HepG2 (cell line): Measurements from ENCODE around the gene ASAP2.

Experiments
- CTCF ChIP-seq: sonication (generic); formaldehyde crosslinking; IDR thresholded peaks from 2 replicates; pipeline ENCODE4 v1.5.0; 2020; ENCODE audit warnings: mild to moderate bottlenecking, missing genetic modification reagents, moderate library complexity
- HNRNPK ChIP-seq: fragments of 200-400 bp; formaldehyde crosslinking; IDR thresholded peaks from 2 replicates; pipeline ENCODE4 v1.6.1; 2018; ENCODE audit warnings: low read length, low read depth, moderate library complexity, mild to moderate bottlenecking; ENCODE audit not compliant: poor library complexity, severe bottlenecking
- KMT2B ChIP-seq: IDR thresholded peaks from 2 replicates; pipeline ENCODE4 v1.6.1; 2016; ENCODE audit warnings: missing genetic modification reagents, missing compliant biosample characterization
- MAX ChIP-seq: IDR thresholded peaks from 2 replicates; pipeline ENCODE4 v1.6.1; 2012; ENCODE audit warnings: inconsistent platforms
- MLX ChIP-seq: IDR thresholded peaks from 2 replicates; pipeline ENCODE4 v1.6.1; 2016
- PCBP1 ChIP-seq: fragments of 200-400 bp; formaldehyde crosslinking; IDR thresholded peaks from 2 replicates; pipeline ENCODE4 v1.6.1; 2017; ENCODE audit warnings: mild to moderate bottlenecking, low read depth, low read length, borderline replicate concordance
- POLR2A ChIP-seq, 2 experiments: IDR thresholded peaks; 2 replicates each; pipeline ENCODE4 v1.6.1; 2011; ENCODE audit warnings: low read depth in 2 of 2, low read length in 2 of 2, mild to moderate bottlenecking in 1 of 2, moderate library complexity in 1 of 2; ENCODE audit not compliant: insufficient read depth in 1 of 2
- RBFOX2 ChIP-seq: fragments of 200-400 bp; formaldehyde crosslinking; IDR thresholded peaks from 2 replicates; pipeline ENCODE4 v1.6.1; 2017; ENCODE audit warnings: low read depth, mild to moderate bottlenecking, low read length
- SIX1 ChIP-seq: sonication (generic); formaldehyde crosslinking; IDR thresholded peaks from 2 replicates; pipeline ENCODE4 v1.4.0; 2020; ENCODE audit warnings: missing genetic modification reagents, borderline replicate concordance
- TAF1 ChIP-seq: sonication (generic); formaldehyde crosslinking; IDR thresholded peaks from 2 replicates; pipeline ENCODE4 v1.4.0; 2020; ENCODE audit warnings: missing genetic modification reagents
- ZBTB14 ChIP-seq: sonication (generic); formaldehyde crosslinking; IDR thresholded peaks from 2 replicates; pipeline ENCODE4 v1.4.0; 2020; ENCODE audit warnings: missing genetic modification reagents
- ZNF12 ChIP-seq: sonication (generic); formaldehyde crosslinking; IDR thresholded peaks from 2 replicates; pipeline ENCODE4 v1.5.0; 2020; ENCODE audit warnings: missing genetic modification reagents
- ZNF263 ChIP-seq: sonication (generic); formaldehyde crosslinking; IDR thresholded peaks from 2 replicates; pipeline ENCODE4 v1.4.0; 2020; ENCODE audit warnings: missing genetic modification reagents

GRCh38 chr2:9276074-9276473, 69.5 kb downstream of the ASAP2 start:
- TF ChIP-seq RBFOX2: no peak
- TF ChIP-seq ZNF263 (CRISPR knock-in tag): no peak
- TF ChIP-seq SIX1 (CRISPR knock-in tag): no peak
- TF ChIP-seq POLR2A (IDR thresholded peaks at IDR 0.05; ENCODE audit: insufficient read depth in 1 of 2, low read depth in 2 of 2, low read length in 2 of 2): no peak
- no peak for TF ChIP-seq ZBTB14
- no peak for TF ChIP-seq KMT2B (CRISPR knock-in tag)
- TF ChIP-seq TAF1 (CRISPR knock-in tag): no peak
- TF ChIP-seq CTCF (CRISPR knock-in tag): no peak
- TF ChIP-seq ZNF12 (CRISPR knock-in tag): no peak
- no peak for TF ChIP-seq MLX (CRISPR knock-in tag)
- no peak for TF ChIP-seq MAX
- no peak for TF ChIP-seq HNRNPK
- no peak for TF ChIP-seq PCBP1
